Upper lobe of right lung (tissue), 1 donor: ENCODE results near the gene SPATA18. TPM values are rescaled to one million over a fixed set of nuclear protein-coding genes. Genes with fewer than 3 reads are reported as not detected.

ENCODE experiments used
- ATAC-seq: fragments of 200-7000 bp; cut with Tn5 transposase; one replicate; pipeline ENCODE4 v1.9.1; 2020; ENCODE audit warnings: mild to moderate bottlenecking, moderate library complexity
- DNase-seq: peaks from one replicate; pipeline ENCODE4 v3.0.0-alpha.2; 2020
- H3K27ac ChIP-seq: fragments of 200-600 bp; one replicate; pipeline ENCODE4 v1.8.0; 2022
- H3K27me3 ChIP-seq: fragments of 200-600 bp; one replicate; pipeline ENCODE4 v1.8.0; 2022; ENCODE audit warnings: mild to moderate bottlenecking
- H3K36me3 ChIP-seq: fragments of 200-600 bp; one replicate; pipeline ENCODE4 v1.8.0; 2022
- H3K4me1 ChIP-seq: fragments of 200-600 bp; one replicate; pipeline ENCODE4 v1.8.0; 2022
- H3K4me3 ChIP-seq: fragments of 200-600 bp; one replicate; pipeline ENCODE4 v1.8.0; 2022; ENCODE audit warnings: mild to moderate bottlenecking
- H3K9me3 ChIP-seq: fragments of 200-600 bp; one replicate; pipeline ENCODE4 v1.8.0; 2022
- CTCF ChIP-seq: fragments of 200-600 bp; IDR thresholded peaks from one replicate; pipeline ENCODE4 v1.8.0; 2022; ENCODE audit warnings: antibody characterized with exemption
- intact Hi-C: fragments of 100-400 bp; cut with DNase I; formaldehyde crosslinking; loops from one replicate; pipeline ENCODE4 v1.11.0; 2022
- total RNA-seq: library from RNA; stranded (reverse); fragmentation: NEBNext Ultra II Directional; extraction: Animal tissue kit (Norgen Biotek cat#: 25700); gene quantifications from one replicate; pipeline ENCODE4 v1.2.1, GENCODE V29; 2021
- donor health status: DM: no; HTN: yes; CAD: no; lungs with severe emphysema.

SPATA18 gene
- total RNA-seq, 1 donor from 2014 or later, result 17.3 TPM

GRCh38 chr4:52099860-52100461 is 48.9 kb downstream of the SPATA18 start:
- no peak for TF ChIP-seq CTCF
- Histone ChIP-seq H3K4me3 (no peak overlapping the region), H3K27ac (no peak overlapping the region), H3K27me3 (no peaks in the 10 kb centered on the region), H3K36me3 (no peaks in the 10 kb centered on the region), H3K4me1 (no peaks in the 10 kb centered on the region), H3K9me3 (no peaks in the 10 kb centered on the region)
- ATAC-seq (no peak), DNase-seq (no peak)
- intact Hi-C loops, result no loop called here

GRCh38 chr4:52102587-52102986 is 51.5 kb downstream of the SPATA18 start:
- no peak for TF ChIP-seq CTCF

GRCh38 chr4:52103319-52103718 is 52.2 kb downstream of the SPATA18 start:
- Histone ChIP-seq H3K9me3 (no peaks in the 10 kb centered on the region), H3K27ac (no peak overlapping the region), H3K4me1 (no peaks in the 10 kb centered on the region), H3K27me3 (no peaks in the 10 kb centered on the region), H3K36me3 (no peaks in the 10 kb centered on the region), H3K4me3 (no peak overlapping the region)
- no peak for ATAC-seq
- no peak for TF ChIP-seq CTCF
- intact Hi-C loops, result no loop called here
- DNase-seq, result no peak

More at GRCh38 chr4:52102587-52102986, 51.5 kb downstream of the SPATA18 start:
- no peaks in the 10 kb centered on the region for H3K36me3 ChIP-seq
- DNase-seq (no peak), ATAC-seq (no peak)
- H3K9me3 ChIP-seq, result no peaks in the 10 kb centered on the region
- no peak overlapping the region for H3K4me3 ChIP-seq
- no peak overlapping the region for H3K27ac ChIP-seq
- intact Hi-C loops, result no loop called here
- no peaks in the 10 kb centered on the region for H3K4me1 ChIP-seq
- H3K27me3 ChIP-seq, result no peaks in the 10 kb centered on the region

- TF ChIP-seq CTCF, result no peak
- Histone ChIP-seq H3K27me3 (no peaks in the 10 kb centered on the region), H3K4me3 (no peak overlapping the region), H3K9me3 (no peaks in the 10 kb centered on the region), H3K4me1 (no peaks in the 10 kb centered on the region), H3K36me3 (no peaks in the 10 kb centered on the region), H3K27ac (no peak overlapping the region)
- intact Hi-C loops, result no loop called here
- no peak for ATAC-seq
- no peak for DNase-seq
These were observed 54.2 kb downstream of the SPATA18 start for GRCh38 chr4:52105276-52105675.

- Histone ChIP-seq H3K4me1 (no peaks in the 10 kb centered on the region), H3K9me3 (no peaks in the 10 kb centered on the region), H3K27me3 (no peaks in the 10 kb centered on the region), H3K36me3 (no peaks in the 10 kb centered on the region), H3K27ac (no peak overlapping the region), H3K4me3 (no peak overlapping the region)
- intact Hi-C loops, result no loop called here
- TF ChIP-seq CTCF, result no peak
- DNase-seq (no peak), ATAC-seq (no peak)
These were observed 55.1 kb downstream of the SPATA18 start for GRCh38 chr4:52106191-52106590.

GRCh38 chr4:52106660-52107059 is 55.6 kb downstream of the SPATA18 start:
- no peak for TF ChIP-seq CTCF
- no peak overlapping the region for H3K27ac ChIP-seq
- H3K9me3 ChIP-seq, result no peaks in the 10 kb centered on the region
- DNase-seq (no peak), ATAC-seq (no peak)
- H3K36me3 ChIP-seq, result no peaks in the 10 kb centered on the region
- H3K4me3 ChIP-seq, result no peak overlapping the region
- intact Hi-C loops, result no loop called here
- no peaks in the 10 kb centered on the region for H3K27me3 ChIP-seq
- H3K4me1 ChIP-seq, result no peaks in the 10 kb centered on the region
